Measurements from ENCODE around the gene PGLYRP1.
A peak's percentile ranks its signal among the peaks of the same experiment; 100 is the strongest.

PGLYRP1 gene

Small RNA genes lying within 50 kb of the gene (small RNA-seq; reads per million reads assigned to genes)
- gene MIR769 (ENCODE audit: low read depth), result 4,487 reads per million, percentile 99 among the genes with 10 or more reads in this experiment
